SK-N-MC (cell line): ENCODE measurements around the gene DFFA.

Experiments used
- EZH2 ChIP-seq: fragments of 200-600 bp; sonication (generic); IDR thresholded peaks from one replicate; pipeline ENCODE4 v1.6.1; 2017; ENCODE audit warnings: antibody characterized with exemption
- POLR2AphosphoS5 ChIP-seq: IDR thresholded peaks from 2 replicates; pipeline ENCODE4 v1.6.1; 2012; ENCODE audit warnings: mild to moderate bottlenecking, low read depth, low read length, borderline replicate concordance

DNA sequence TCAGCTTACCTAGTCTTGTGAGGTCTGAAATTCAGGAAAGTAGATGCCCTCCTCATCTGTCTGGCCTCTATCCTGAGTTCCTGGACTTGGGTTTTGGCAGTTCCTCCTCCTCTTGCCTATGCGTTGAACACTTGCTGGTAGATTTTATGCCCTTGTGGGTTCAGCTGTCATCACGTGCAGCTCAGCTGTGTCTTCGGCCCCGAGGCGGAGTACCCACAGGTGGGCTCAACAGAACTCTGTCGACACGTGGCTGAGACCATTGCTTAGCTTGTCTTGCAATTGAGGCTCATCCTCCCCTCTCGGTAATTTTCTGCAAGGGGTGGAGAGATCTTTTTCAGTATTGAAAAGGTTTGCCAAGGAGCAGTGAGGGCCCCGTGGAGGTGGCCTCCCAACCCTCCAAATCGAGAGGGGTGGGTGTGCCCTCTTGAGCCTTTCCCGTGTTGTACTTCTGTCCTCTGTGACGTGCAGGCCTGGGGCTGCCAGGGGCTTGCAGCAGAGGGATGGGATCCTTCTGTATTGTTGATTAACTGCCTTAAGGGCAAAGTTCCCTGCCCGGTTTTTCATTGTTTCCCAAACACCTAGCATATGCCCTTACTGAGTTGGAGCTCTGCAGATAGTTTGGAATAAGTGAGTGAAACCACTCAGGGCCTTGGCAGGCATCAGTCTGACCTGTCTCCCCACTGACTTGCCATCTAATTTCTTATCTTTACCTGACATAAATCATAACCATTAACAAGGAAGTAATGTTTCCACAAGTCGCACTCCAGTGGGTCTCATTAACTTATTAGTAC is 39.2 kb downstream of the DFFA start:
- no peak for TF ChIP-seq POLR2AphosphoS5
- no peak for TF ChIP-seq EZH2
